Dermis microvascular lymphatic vessel endothelial cell (primary cell): ENCODE results near the gene CHRNE. TPM values are rescaled to one million over a fixed set of nuclear protein-coding genes. Genes with fewer than 3 reads are reported as not detected.
A peak's percentile ranks its signal among the peaks of the same experiment; 100 is the strongest.
"Not testable (repeated sequence)": the region's sequence is repeated elsewhere in the genome, so short reads cannot be mapped to it uniquely, and the experiment has no call there.

ENCODE experiments used
- DNase-seq, 2 donors: peaks; one replicate each; pipeline versions ENCODE4 v3.0.0 to v3.0.0-alpha.2; 2010; ENCODE audit warnings: low read depth in 2 of 2
- total RNA-seq: library from RNA; depleted of rRNA; stranded (reverse); fragments of >200 nt; gene quantifications from 2 replicates; pipeline ENCODE4 v1.2.1, GENCODE V29; 2014

The CHRNE gene
- total RNA-seq, 1 donor from 2014 or later, result 0.90 TPM

DNA sequence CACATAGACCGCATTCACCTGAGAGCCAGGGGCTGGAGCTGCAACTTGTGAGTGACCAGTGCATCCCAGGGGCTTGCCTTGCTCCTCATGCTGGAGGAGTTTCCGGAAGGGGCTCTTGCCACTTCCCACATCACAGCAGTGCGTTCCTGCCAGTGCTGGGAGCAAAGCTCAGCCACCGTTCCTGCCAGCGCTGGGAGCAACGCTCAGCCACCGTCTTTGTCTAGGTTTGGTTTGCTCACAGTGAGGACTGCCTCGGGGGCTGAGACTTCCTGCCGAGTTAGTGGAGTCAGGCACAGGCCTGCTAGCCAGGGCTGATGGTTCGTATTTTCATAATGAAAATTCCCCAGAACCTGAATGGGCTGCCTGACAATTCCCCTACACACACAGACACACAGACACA, 5.4 kb upstream of the CHRNE start:
- no peak for DNase-seq

DNA sequence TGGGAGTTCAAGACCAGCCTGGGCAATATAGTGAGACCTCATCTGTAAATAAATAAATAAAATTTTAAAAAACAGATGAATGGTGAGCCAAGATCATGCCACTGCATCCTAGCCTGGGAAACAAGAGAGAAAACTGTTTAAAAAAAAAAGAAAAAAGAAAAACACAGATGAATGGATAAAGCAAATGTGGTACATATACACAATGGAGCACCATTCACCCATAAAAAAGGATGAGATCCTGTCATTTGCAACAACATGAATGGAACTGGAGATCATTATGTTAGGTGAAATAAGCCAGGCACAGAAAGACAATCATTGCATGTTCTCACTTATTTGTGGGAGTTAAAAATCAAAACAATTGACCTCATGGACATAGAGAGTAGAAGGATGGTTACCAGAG, 3.7 kb upstream of the CHRNE start:
- not testable (repeated sequence) for DNase-seq

- no peak for DNase-seq
Measured at GRCh38 chr17:4902540-4902939, 358 bp downstream of the CHRNE start.

- peak; percentile 65 to 85 for DNase-seq
Measured at GRCh38 chr17:4901648-4902344, 1.1 kb downstream of the CHRNE start.

DNA sequence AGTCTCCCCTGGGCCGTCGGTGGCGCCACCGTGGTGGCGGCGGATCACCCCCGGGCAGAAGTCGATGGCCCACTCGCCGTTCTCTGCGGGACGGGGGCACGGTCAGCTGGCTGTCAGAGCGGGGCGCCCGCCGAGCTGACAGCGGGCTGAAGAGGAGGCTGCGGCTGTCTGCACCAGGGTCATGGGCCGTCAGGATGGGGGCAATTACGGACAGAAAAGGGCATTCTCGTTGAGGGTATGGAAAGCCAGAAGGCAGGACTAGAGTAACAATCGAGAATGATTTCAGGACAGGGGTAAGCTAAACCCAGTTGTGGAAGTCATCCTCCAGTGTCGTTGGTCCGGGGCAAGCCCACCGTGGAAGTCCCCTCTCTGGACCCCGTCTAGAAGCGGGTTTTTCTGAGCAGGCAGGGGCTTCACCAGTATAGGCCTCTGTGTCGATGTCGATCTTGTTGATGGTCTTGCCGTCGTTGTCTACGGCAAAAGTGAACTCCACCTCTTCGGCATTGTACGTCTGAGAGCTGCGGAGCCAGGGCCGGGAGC, 1.7 kb downstream of the CHRNE start:
- no peak for DNase-seq

- peak; percentile 15 to 52 for DNase-seq
Measured at GRCh38 chr17:4900231-4901107, 2.4 kb downstream of the CHRNE start.

DNA sequence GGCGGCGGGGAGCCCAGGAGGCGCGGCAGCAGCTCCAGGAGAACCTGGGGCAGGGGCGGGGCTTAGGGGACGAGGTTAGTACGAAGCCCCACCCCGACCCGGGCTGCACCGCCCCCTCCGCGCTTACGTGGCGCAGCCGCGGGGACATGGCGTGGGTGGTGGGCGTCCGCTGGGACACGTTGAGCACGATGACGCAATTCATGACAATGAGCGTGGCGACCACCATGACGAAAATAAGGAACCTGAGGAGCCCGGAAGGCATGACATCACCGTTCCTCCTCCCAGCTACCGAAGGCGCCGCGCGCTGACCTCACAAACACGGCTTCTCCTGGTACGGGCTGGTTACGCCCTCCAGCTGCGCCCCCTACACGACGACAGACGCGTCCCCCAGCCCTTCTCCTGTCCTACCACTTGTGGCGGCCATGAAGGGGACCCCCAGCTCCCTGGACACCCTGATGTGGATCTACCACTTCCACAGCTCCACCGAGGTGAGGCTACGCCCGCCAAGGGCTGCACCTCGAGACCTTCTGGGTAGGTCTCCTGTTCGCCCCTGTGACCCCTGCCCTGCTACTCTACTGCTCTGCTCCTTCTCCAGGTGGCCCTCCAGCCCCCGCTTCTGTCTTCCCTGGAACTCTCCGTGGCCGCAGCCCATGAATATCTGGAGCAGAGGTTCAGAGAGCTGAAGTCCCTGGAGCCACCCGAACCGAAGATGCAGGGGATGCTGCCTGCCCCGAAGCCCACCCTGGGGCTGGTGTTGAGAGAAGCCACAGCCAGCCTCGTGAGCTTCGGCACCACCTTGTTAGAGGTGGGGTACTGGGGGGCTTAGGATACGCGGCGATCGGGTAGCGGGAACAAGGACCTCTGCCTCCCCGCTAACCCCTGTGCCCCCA, 3.3 kb downstream of the CHRNE start, which contains the start of gene C17orf107:
Gene C17orf107, plus strand, starts transcription at position 196 of the 890 bp plus-strand sequence. Its CDS starts 227 bp downstream, at position 423.
- DNase-seq, result peak; percentile 27 to 88

- no peak for DNase-seq
Measured at GRCh38 chr17:4898927-4899326, 4.0 kb downstream of the CHRNE start.

DNA sequence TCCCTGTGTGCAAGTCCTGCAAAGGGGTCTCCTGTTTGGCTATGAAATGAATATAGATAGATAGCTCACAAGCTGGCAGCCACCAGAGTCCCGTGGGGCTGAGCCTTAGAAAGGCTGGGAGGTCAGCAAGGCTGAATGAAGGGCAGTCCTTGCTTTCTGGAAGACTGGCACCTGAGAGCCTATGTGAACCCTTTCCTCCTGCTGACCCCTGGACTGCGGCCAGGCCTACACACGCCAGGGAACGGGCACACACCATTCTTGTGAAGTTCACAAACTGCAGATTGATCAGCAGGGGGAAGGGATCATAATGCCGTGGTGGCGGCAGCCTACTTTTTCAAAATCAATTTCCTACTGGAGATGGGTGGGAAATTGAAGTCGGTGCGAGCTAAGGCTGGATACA, 4.5 kb downstream of the CHRNE start:
- no peak for DNase-seq

- no peak for DNase-seq
Measured at GRCh38 chr17:4897785-4898184, 5.1 kb downstream of the CHRNE start.

GRCh38 chr17:4897198-4897687, 5.7 kb downstream of the CHRNE start:
- DNase-seq, result no peak

- DNase-seq, result no peak
Measured at GRCh38 chr17:4896332-4897197, 6.3 kb downstream of the CHRNE start.

- no peak for DNase-seq
Measured at GRCh38 chr17:4895657-4896331, 7.1 kb downstream of the CHRNE start.

DNA sequence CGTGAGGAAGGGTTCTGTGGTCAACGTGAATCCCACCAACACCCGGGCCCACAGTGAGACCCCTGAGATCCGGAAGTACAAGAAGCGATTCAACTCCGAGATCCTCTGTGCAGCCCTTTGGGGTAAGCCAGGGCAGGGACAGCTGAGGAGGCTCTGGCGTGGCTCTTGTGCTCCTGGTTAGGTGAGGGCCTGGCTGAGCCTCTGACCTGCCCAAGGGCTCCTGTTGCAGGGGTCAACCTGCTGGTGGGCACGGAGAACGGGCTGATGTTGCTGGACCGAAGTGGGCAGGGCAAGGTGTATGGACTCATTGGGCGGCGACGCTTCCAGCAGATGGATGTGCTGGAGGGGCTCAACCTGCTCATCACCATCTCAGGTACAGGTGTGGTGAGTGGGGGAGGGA, 7.8 kb downstream of the CHRNE start:
- no peak for DNase-seq

DNA sequence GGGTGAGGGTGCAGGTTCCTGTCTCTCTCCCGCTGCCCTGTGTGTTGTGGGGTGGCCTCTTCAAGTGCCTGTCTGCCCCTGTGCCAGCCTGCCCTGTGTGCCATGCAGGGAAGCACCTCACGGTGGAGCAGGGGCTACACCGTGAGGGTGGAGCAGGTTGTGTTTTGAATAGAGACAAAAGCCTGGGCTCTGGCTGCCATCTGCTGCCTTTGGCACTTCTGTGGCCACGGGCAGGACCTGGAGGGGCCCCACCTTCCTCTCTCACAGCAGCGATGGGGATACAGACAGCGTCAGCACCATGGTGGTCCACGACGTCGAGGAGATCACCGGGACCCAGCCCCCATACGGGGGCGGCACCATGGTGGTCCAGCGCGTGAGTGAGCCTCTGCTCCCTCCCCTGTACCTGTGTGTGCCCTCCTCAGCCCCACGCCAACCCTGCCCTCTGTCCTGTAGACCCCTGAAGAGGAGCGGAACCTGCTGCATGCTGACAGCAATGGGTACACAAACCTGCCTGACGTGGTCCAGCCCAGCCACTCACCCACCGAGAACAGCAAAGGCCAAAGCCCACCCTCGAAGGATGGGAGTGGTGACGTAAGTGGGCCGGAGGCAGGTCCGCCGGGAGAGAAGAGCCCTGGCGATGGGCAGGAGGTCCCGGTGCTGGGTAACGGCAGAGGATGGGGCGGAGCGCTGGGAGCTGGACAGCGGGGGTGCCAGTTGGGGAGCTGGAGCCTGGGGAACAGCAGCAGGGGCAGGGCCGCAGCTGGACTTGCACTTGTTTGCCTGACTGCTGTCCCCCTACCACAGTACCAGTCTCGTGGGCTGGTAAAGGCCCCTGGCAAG, 9.0 kb downstream of the CHRNE start:
- DNase-seq, result no peak

DNA sequence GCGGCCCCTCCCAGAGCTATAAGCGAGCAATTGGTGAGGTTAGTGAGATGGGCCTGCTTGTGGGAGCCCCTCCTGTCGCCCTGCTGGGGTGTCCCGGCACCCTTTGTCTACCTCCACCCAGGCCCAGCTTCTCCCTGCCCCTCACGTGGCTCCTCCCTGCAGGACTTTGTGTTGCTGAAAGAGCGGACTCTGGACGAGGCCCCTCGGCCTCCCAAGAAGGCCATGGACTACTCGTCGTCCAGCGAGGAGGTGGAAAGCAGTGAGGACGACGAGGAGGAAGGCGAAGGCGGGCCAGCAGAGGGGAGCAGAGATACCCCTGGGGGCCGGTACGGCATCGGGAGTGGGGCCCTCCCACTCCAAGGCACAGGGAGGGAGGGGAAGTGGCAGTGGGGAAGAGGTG, 9.6 kb downstream of the CHRNE start:
- no peak for DNase-seq

DNA sequence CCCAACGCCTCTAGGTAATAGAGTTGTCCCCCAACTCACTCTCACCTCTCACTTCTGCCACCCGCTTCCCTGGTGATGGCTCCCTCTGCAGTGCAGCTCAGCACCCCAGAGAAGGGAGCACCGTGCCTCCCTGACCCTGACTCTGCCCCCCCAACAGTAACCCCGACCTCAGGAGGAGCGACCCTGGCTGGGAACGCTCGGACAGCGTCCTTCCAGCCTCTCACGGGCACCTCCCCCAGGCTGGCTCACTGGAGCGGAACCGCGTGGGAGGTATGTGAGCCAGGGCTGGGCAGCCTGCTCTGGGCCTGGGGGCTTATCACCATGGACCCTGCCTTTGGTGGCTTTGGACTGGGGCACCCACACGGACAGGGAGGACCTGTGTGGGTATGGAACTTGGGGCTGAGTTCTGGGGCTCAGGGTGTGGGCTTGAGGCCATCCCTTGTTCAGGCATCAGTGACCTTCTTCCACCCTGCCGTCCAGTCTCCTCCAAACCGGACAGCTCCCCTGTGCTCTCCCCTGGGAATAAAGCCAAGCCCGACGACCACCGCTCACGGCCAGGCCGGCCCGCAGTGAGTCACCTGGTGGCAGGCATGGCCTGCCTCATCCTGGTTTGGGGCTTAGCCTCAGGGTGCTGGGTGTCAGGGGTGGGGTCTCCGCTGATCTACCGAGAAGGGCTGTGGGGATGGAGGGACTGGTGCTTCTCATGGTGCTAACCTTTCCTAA, 10.2 kb downstream of the CHRNE start:
- no peak for DNase-seq
